Measurements from ENCODE around the gene TPCN1.

- TF ChIP-seq CTCF (IDR thresholded peaks at IDR 0.05; ENCODE audit: insufficient read depth, low read depth, low read length), result no peak
- TF ChIP-seq EZH2 (IDR thresholded peaks at IDR 0.05; ENCODE audit: insufficient read depth, low read length), result no peak
Measured at GRCh38 chr12:113260636-113261300, 39.5 kb downstream of the TPCN1 start.
